DMS79 (cell line): Measurements from ENCODE around the gene CLPTM1.
"Not testable (repeated sequence)": the region's sequence is repeated elsewhere in the genome, so short reads cannot be mapped to it uniquely, and the experiment has no call there.

Experiments
- DNase-seq: peaks from one replicate; lab custom pipeline; 2025; lab: John Stamatoyannopoulos, UW

CLPTM1 gene

GRCh38 chr19:44943801-44944249 is 11.4 kb upstream of the CLPTM1 start:
- DNase-seq = no peak

DNA sequence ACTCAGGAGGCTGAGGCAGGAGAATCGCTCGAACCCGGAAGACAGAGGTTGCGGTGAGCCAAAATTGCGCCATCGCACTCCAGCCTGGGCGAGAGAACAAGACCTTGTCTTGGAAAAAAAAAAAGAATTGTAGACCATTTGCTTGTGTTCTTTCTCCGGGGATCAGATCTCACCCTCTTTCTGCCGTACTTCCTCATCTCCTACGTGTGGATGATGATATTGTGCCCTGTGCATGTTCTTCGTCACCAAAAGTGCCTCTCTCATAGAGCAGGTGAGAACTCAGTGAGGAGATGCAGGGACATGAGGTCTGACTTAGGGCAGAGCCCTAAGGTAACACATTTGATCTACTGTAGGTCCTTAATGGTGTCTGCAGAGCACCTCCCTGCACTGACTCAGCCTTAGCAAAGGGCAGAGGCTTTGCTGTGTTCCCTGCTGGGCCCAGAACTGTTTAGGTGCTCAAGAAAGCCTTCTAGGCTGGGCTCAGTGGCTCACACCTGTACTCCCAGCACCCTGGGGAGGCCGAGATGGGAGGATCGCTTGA is 8.1 kb upstream of the CLPTM1 start:
- DNase-seq = no peak

GRCh38 chr19:44948237-44948636 is 6.9 kb upstream of the CLPTM1 start:
- no peak for DNase-seq

- DNase-seq = no peak
These were observed 6.3 kb upstream of the CLPTM1 start for GRCh38 chr19:44948763-44949374.

- no peak for DNase-seq
These were observed 5.6 kb upstream of the CLPTM1 start for GRCh38 chr19:44949550-44949949.

GRCh38 chr19:44951179-44952159 is 3.7 kb upstream of the CLPTM1 start:
- DNase-seq = peak; percentile 25

GRCh38 chr19:44954278-44954648 is 917 bp upstream of the CLPTM1 start:
- DNase-seq = no peak

GRCh38 chr19:44955505-44956439 is 592 bp downstream of the CLPTM1 start:
- DNase-seq = no peak

DNA sequence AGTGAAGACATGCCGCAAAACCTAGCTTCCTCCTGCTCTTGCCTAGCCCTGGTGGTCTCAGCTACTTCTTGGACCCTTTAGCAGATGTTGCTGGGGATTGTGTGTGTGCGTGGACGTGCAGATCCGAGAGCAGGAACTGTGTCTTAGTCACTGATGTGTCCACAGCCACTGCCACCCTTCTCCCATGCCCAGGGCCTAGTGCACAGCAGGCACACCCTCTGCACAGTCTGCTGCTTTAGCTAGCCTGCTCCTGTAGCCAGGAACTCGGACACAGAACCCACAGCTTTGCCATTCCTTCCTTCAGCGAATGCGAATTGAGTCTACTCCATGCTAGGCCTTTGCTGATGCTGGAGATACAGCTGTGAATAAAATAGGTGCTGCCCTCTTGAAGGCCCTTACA is 2.3 kb downstream of the CLPTM1 start:
- DNase-seq = no peak

DNA sequence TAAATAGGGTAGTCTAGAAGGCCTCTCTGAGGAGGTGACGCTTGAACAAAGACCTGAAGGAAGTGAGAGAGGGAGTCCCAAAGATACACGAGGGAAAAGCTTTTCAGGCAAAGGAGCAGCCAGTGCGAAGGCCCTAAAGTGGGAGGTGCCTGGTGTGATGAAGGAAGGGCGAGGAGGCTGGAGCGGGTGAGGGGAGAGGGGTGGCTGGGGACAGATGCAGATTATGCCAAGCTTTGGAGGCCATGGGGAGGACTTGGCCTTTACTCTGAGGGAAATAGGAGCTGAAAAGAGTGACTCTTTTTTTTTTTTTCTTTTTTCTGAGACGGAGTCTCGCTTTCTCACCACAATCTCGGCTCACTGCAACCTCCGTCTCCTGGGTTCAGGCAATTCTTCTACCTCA is 2.9 kb downstream of the CLPTM1 start:
- no peak for DNase-seq

GRCh38 chr19:44959691-44960090 is 4.5 kb downstream of the CLPTM1 start:
- DNase-seq = no peak

GRCh38 chr19:44960906-44961728 is 5.9 kb downstream of the CLPTM1 start:
- no peak for DNase-seq

GRCh38 chr19:44961821-44962220 is 6.6 kb downstream of the CLPTM1 start:
- no peak for DNase-seq

DNA sequence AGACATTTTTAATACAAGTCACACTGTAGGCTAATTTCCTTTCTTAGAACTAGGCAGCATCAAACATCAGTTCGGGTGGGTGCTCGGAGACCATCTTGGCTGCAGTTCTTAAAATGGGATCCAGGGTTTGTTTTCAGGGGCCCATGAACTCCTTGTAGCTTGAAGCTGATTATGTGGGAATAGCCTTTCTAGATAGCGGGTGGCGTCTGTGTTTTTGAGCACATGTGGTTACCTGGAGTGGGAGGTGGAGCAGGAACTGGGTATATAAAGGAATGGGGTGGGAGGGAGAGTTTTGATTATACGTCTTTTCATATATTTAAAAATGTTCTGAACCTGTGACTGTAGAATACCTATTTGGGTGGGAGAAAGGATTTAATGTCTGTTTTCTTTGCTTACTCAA is 12.9 kb downstream of the CLPTM1 start:
- no peak for DNase-seq

- DNase-seq = no peak
These were observed 13.5 kb downstream of the CLPTM1 start for GRCh38 chr19:44968670-44969069.

DNA sequence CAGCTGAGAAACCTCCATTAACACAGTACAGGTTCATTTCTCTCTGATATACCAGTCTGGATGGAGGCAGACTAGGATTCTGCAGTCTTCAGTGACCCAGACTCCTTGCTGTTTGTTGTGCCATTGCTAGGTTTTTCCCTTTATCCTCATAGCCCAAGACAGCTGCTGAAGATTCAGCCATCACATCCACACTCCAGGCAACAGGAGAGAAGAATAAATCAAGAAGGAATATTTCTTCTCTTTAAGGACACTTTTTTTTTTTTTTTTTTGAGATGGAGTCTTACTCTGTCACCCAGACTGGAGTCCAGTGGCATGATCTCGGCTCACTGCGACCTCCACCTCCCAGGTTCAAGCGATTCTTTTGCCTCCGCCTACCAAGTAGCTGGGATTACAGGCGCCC is 14.3 kb downstream of the CLPTM1 start:
- no peak for DNase-seq

DNA sequence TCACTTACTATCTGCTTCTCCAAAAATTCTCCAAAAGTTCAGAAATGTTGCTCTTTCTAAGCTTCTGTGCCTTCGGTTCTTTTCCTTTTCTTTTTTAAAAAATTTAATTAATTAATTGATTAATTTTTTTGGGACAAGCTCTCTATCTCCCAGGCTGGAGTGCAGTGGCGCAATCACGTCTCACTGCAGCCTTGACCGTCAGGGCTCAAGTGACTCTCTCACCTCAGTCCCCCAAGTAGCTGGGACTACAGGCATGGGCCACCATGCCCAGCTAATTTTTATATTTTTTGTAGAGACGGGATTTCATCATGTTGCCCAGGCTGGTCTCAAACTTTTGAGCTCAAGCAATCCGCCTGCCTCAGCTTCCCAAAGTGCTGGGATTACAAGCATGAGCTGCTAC is 16.3 kb downstream of the CLPTM1 start:
- DNase-seq = not testable (repeated sequence)

DNA sequence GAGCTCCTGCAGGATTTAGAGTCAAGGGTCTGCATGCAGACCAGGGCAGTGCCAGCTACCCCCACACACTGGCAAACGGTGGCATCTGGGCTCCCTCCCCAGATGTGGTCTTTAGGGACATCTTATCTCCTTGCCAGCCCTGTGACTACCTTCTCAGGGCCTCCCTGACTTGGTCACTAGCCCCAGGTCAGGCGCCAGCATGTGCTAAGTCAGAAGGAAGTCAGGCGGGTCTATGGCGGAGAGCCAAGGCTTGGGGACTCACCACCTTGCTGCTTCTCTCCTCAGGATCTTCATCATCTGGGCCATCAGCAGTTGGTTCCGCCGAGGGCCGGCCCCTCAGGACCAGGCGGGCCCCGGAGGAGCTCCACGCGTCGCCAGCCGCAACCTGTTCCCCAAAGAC is 17.6 kb downstream of the CLPTM1 start:
- no peak for DNase-seq

GRCh38 chr19:44973982-44974735 is 19.0 kb downstream of the CLPTM1 start:
- no peak for DNase-seq

DNA sequence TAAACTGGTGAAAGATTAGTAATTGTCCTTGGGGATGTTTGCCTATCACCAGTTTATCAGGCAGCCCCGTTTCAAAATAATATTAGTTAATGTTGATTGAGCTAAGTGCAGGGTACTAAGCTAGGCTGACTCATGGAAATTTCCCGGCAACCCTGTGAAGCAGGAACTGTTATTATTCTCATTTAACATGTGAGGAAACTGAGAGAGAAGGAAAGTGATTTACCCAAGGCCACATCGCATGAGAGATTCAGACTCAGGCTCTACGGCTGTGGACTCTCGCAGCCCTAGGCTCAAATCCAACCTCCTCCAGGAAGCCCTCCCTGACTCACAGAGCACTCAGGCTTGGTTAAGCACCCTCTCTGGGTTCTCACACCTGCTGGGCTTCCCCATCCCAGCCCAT is 19.7 kb downstream of the CLPTM1 start:
- DNase-seq = no peak
